GM12878 (cell line): ENCODE measurements around the gene EPAS1. TPM values are rescaled to one million over a fixed set of nuclear protein-coding genes. Genes with fewer than 3 reads are reported as not detected.

Experiments
- ATAC-seq: fragments of 200-7000 bp; cut with Tn5 transposase; 3 replicates; pipeline ENCODE4 v1.9.1; 2020; ENCODE audit warnings: mild to moderate bottlenecking, moderate library complexity
- BruUV-seq: library from RNA; stranded (reverse); fragments of 400-500 nt; replicated peaks from 2 replicates; lab custom pipeline; 2021; lab: Mats Ljungman, UMichigan
- CTCF ChIA-PET: fragments of 300-600 bp; sonication (Branson Sonifier 250); formaldehyde crosslinking; extraction: SDS; loops from one replicate; lab custom pipeline; 2021; ENCODE audit warnings: inconsistent platforms; lab: Yijun Ruan, JAX
- POLR2A ChIA-PET: fragments of 350-600 bp; formaldehyde crosslinking; extraction: SDS; loops from one replicate; lab custom pipeline; 2021; ENCODE audit warnings: inconsistent platforms; lab: Charles Lee
- RAD21 ChIA-PET: fragments of 300-600 bp; sonication (Branson Sonifier 250); formaldehyde crosslinking; loops from one replicate; lab custom pipeline; 2023; ENCODE audit warnings: antibody characterized with exemption; ENCODE audit not compliant: unreplicated experiment; lab: Charles Lee
- SMC1A ChIA-PET: fragments of 300-600 bp; sonication (Branson Sonifier 250); formaldehyde crosslinking; loops from one replicate; lab custom pipeline; 2023; ENCODE audit not compliant: unreplicated experiment, uncharacterized antibody; lab: Charles Lee
- DNase-seq: peaks from one replicate; pipeline ENCODE4 v3.0.0-alpha.2; 2011; ENCODE audit warnings: low read depth, low spot score
- FAIRE-seq: peaks from 3 replicates; lab custom pipeline; 2011; peaks lifted over from hg19 to GRCh38; lab: Jason Lieb, UNC
- H2AFZ ChIP-seq: 2 replicates; pipeline ENCODE4 v1.6.0; 2011; ENCODE audit warnings: low read depth, low read length, control low read depth; ENCODE audit not compliant: control insufficient read depth
- H3K27ac ChIP-seq: 2 replicates; pipeline ENCODE4 v1.5.1; 2011; ENCODE audit warnings: control low read depth; ENCODE audit not compliant: control insufficient read depth, insufficient read depth
- H3K27me3 ChIP-seq, 2 experiments: replicated peaks in 1 of 2; 2 replicates each; pipeline versions ENCODE4 v1.6.0 to v1.6.1; 2011; ENCODE audit warnings: low read length in 1 of 2; ENCODE audit not compliant: control insufficient read depth in 2 of 2, insufficient read depth in 2 of 2
- H3K36me3 ChIP-seq, 2 experiments: 2 replicates each; pipeline ENCODE4 v1.5.1; 2011; ENCODE audit warnings: low read length in 1 of 2; ENCODE audit not compliant: control insufficient read depth in 2 of 2, insufficient read depth in 2 of 2
- H3K4me1 ChIP-seq: 2 replicates; pipeline ENCODE4 v1.6.1; 2011; ENCODE audit warnings: mild to moderate bottlenecking, low read length, moderate library complexity, mixed read lengths; ENCODE audit not compliant: control insufficient read depth, insufficient read depth
- H3K4me2 ChIP-seq: 2 replicates; pipeline ENCODE4 v1.6.0; 2011; ENCODE audit warnings: control low read depth; ENCODE audit not compliant: control insufficient read depth, insufficient read depth
- H3K4me3 ChIP-seq: fragments of 200-600 bp; sonication (generic); 2 replicates; pipeline ENCODE4 v1.5.1; 2016
- H3K79me2 ChIP-seq: 2 replicates; pipeline ENCODE4 v1.6.0; 2011; ENCODE audit warnings: low read length; ENCODE audit not compliant: control insufficient read depth, insufficient read depth
- H3K9ac ChIP-seq: 2 replicates; pipeline ENCODE4 v1.8.0; 2011; ENCODE audit warnings: low read length, control low read depth, mixed read lengths; ENCODE audit not compliant: control insufficient read depth, insufficient read depth
- H3K9me3 ChIP-seq: replicated peaks from 3 replicates; pipeline ENCODE4 v1.5.1; 2011; ENCODE audit warnings: mild to moderate bottlenecking, low read length; ENCODE audit not compliant: control insufficient read depth, insufficient read depth
- H4K20me1 ChIP-seq: 2 replicates; pipeline ENCODE4 v1.6.0; 2011; ENCODE audit not compliant: control insufficient read depth, insufficient read depth
- IKZF1 ChIP-seq: fragments of 450-650 bp; conservative IDR thresholded peaks from 2 replicates; pipeline ENCODE4 v1.6.1; 2017; ENCODE audit warnings: antibody characterized with exemption, mild to moderate bottlenecking
- IKZF2 ChIP-seq, 2 experiments: fragments of 450-650 bp; IDR thresholded peaks; 2 replicates each; pipeline ENCODE4 v1.6.1; 2017; ENCODE audit warnings: mild to moderate bottlenecking in 2 of 2, moderate library complexity in 2 of 2
- MEF2B ChIP-seq: fragments of 450-650 bp; IDR thresholded peaks from 2 replicates; pipeline ENCODE4 v1.6.1; 2018; ENCODE audit warnings: mild to moderate bottlenecking, moderate library complexity; ENCODE audit not compliant: partially characterized antibody, poor library complexity, severe bottlenecking
- PBX3 ChIP-seq: IDR thresholded peaks from 2 replicates; pipeline ENCODE4 v1.6.1; 2011; ENCODE audit warnings: mild to moderate bottlenecking, low read depth, low read length, moderate library complexity; ENCODE audit not compliant: insufficient replicate concordance
- SPI1 ChIP-seq: IDR thresholded peaks from 2 replicates; pipeline ENCODE4 v1.6.1; 2011; ENCODE audit warnings: low read depth, mild to moderate bottlenecking, low read length, moderate library complexity, borderline replicate concordance; ENCODE audit not compliant: insufficient read depth
- WGBS: methylation state at CpG from one replicate; pipeline ENCODE4 v1.1.6; 2016; ENCODE audit warnings: low lambda C conversion rate; ENCODE audit not compliant: insufficient replicate concordance, insufficient coverage; ENCODE audit errors: missing lambda C conversion rate; 5-methylcytosine and 5-hydroxymethylcytosine counted together
- in situ Hi-C: fragments of 300-500 bp; cut with MboI; formaldehyde crosslinking; loops from 9 replicates; pipeline ENCODE4 v1.14.3; 2018; ENCODE audit warnings: mixed read lengths
- intact Hi-C: fragments of 100-400 bp; cut with micrococcal nuclease; formaldehyde crosslinking; loops from one replicate; pipeline ENCODE4 v1.14.2; 2022; ENCODE audit not compliant: unreplicated experiment
- polyA plus RNA-seq, 11 experiments: library from polyadenylated mRNA; depleted of rRNA in 4 of 11; unstranded in 6 of 11; stranded (reverse) in 5 of 11; fragments of >200 nt; fragmentation: Nextera tagmentation in 4 of 11; fragmentation: Illumina TruSeq in 1 of 11; extraction: Ambion mirVana in 4 of 11; extraction: Trizol in 1 of 11; gene quantifications; 1 replicate in 1 of 11; 2 replicates in 10 of 11; pipeline versions ENCODE4 v1.2.1 to v1.2.3, GENCODE V29; 2011 to 2016; ENCODE audit warnings: inconsistent platforms in 2 of 11, missing spikeins in 2 of 11, low read depth in 1 of 11
- total RNA-seq, 4 experiments: library from RNA; depleted of rRNA in 3 of 4; stranded (reverse); fragments of >200 nt in 3 of 4; fragmentation: Illumina TruSeq in 1 of 4; extraction: Trizol in 1 of 4; gene quantifications; 2 replicates each; pipeline versions ENCODE4 v1.2.1 to v1.2.3, GENCODE V29; 2013 to 2021

Gene EPAS1
- total and polyA plus RNA-seq, 10 of the 15 experiments (the other 5 are each of a cell fraction or from before 2014, with no cell fraction given), result 0.11 to 22.0 (median 1.3) TPM; not detected in 1

- H3K4me2 ChIP-seq, result no peak overlapping the region
- H3K36me3 ChIP-seq, result no peaks in the 10 kb centered on the region
- BruUV-seq, result no TSS peak
- no peak overlapping the region; the same call in 1 of the 2 replicates for H2AFZ ChIP-seq
- H3K27ac ChIP-seq, result no peak overlapping the region
- H3K9me3 ChIP-seq, result no peaks in the 10 kb centered on the region
- in situ Hi-C loops, result no loop called here
- no peaks in the 10 kb centered on the region for H4K20me1 ChIP-seq
- H3K4me1 ChIP-seq, result no peaks in the 10 kb centered on the region
- H3K9ac ChIP-seq, result no peak overlapping the region
- H3K79me2 ChIP-seq, result no peaks in the 10 kb centered on the region
- RAD21 ChIA-PET, result interaction anchor here (0.6 to 2.3 kb wide), 7 partner anchors 21 to 188 kb away, joined by 3 to 9 read pairs (median 4); no protein-coding TSS in a partner anchor
- H3K4me3 ChIP-seq, result no peak overlapping the region
- 4% methylated on average over 2 of the region's 2 CpGs for WGBS
- ATAC-seq (peak; percentile 90), DNase-seq (peak; percentile 21), FAIRE-seq (peak; percentile 18)
- CTCF ChIA-PET, result interaction anchor here (0.6 to 2.4 kb wide), 5 partner anchors 9 to 87 kb away, joined by 3 to 7 read pairs (median 3); no protein-coding TSS in a partner anchor
- SMC1A ChIA-PET, result interaction anchor here (0.6 to 3.1 kb wide), 14 partner anchors 9 to 205 kb away, joined by 3 to 10 read pairs (median 4); no protein-coding TSS in a partner anchor
- intact Hi-C loops, result loop anchor here (2.0 kb wide), 1 partner anchor 37 kb away; no protein-coding TSS in a partner anchor
- TF ChIP-seq SPI1, result no peak
- TF ChIP-seq IKZF1, result peak; percentile 24; the same call in 1 of the 2 replicates
- no peak for TF ChIP-seq MEF2B
- TF ChIP-seq PBX3, result no peak
- peak; percentile 49 to 55; a peak in 2 of 4 replicates for TF ChIP-seq IKZF2 (IDR thresholded peaks at IDR 0.05)
- POLR2A ChIA-PET, result interaction anchor here (1.1 to 1.5 kb wide), 3 partner anchors 9 to 16 kb away, joined by 3 read pairs; no protein-coding TSS in a partner anchor
- H3K27me3 ChIP-seq, result no peaks in the 10 kb centered on the region
Measured at GRCh38 chr2:46268196-46268595, 29.0 kb upstream of the EPAS1 start.
